GM18505 (cell line): Measurements from ENCODE around the gene SUGCT.
A peak's percentile ranks its signal among the peaks of the same experiment; 100 is the strongest.
"Not testable (repeated sequence)": the region's sequence is repeated elsewhere in the genome, so short reads cannot be mapped to it uniquely, and the experiment has no call there.

Experiments
- ATAC-seq: cut with Tn5 transposase; IDR thresholded peaks from one replicate; pipeline ENCODE4 v1.9.1; 2021; ENCODE audit not compliant: unreplicated experiment
- POLR2A ChIP-seq: IDR thresholded peaks from 4 replicates; pipeline ENCODE4 v1.6.1; 2011; ENCODE audit warnings: borderline replicate concordance; ENCODE audit not compliant: insufficient read depth, insufficient read length; ENCODE audit errors: extremely low read depth

Gene SUGCT

GRCh38 chr7:40202851-40203250 is 68.0 kb downstream of the SUGCT start:
- ATAC-seq: no peak
- TF ChIP-seq POLR2A: no peak

DNA sequence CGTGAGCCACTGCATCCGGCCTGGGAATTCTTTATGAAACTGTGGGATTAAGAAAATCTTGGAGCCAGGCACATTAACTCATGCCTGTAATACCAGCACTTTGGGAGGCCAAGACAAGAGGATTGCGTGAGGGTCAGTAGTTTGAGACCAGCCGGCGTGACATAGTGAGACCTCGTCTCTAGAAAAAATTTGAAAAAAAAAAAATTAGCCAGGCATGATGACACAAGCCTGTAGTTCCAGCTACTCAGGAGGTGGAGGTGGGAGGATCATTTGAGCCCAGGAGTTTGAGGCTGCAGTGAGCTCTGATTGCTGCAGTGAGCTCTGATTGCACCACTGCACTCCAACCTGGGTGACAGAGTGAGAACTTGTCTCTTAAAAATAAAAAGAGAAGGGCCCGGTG is 69.8 kb downstream of the SUGCT start:
- TF ChIP-seq POLR2A: no peak
- no peak for ATAC-seq

DNA sequence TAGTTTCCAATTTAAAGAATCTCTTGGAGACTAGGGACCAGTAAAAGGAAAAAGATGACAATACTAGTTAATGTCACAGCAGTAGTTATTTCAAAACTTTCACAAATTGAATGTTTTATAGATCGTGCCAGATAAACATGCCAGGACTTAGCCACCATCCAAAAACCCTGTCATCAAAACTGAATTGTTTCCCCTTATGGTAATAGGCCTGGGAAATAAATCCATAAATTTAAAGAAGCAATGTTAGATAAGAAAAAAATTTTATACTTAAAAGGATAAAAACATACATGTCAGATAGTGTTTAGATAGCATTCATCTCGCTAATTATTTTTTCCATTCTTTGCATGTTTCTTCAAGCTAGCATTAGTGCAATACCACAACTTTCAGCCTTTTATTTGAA is 71.2 kb downstream of the SUGCT start:
- TF ChIP-seq POLR2A: no peak

GRCh38 chr7:40211276-40212003 is 76.6 kb downstream of the SUGCT start:
- ATAC-seq: no peak
- no peak for TF ChIP-seq POLR2A

More for the DNA sequence above, 71.2 kb downstream of the SUGCT start:
- no peak for ATAC-seq

DNA sequence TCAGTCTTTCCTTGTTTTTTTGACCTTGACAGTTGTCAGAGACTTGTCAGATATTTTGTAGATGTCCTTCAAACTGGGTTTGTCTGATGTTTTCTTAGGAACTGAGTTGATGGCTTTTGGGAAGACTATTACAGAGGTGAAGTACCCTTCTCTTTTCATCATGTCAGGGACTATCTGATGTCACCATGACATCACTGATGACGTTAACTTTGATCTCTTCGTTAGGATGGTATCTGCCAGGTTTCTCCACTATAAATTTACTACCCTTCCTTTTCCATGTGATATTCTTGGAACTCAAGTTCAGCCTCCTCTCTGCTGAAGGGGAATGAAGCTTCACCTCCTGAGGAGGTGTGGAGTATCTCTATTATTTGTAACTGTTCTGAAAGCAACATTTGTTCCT is 78.5 kb downstream of the SUGCT start:
- ATAC-seq: no peak
- no peak for TF ChIP-seq POLR2A

GRCh38 chr7:40213856-40214255 is 79.1 kb downstream of the SUGCT start:
- no peak for TF ChIP-seq POLR2A
- no peak for ATAC-seq

DNA sequence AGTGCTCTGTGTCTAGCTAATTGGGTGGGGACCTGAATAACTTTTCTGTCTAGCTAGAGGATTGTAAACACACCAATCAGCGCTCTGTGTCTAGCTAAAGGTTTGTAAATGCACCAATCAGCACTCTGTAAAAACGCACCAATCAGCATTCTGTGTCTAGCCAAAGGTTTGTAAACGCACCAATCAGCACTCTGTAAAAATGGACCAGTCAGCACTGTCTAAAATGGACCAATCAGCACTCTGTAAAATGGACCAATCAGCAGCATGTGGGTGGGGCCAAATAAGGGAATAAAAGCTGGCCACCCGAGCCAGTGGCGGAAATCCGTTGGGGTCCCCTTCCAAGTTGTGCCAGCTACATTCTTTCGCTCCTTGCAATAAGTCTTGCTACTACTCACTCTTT is 83.8 kb downstream of the SUGCT start:
- ATAC-seq: not testable (repeated sequence)

GRCh38 chr7:40219917-40220316 is 85.1 kb downstream of the SUGCT start:
- no peak for TF ChIP-seq POLR2A
- no peak for ATAC-seq

GRCh38 chr7:40220421-40220911 is 85.7 kb downstream of the SUGCT start:
- no peak for TF ChIP-seq POLR2A
- ATAC-seq: no peak

GRCh38 chr7:40221836-40222235 is 87.0 kb downstream of the SUGCT start:
- no peak for ATAC-seq
- no peak for TF ChIP-seq POLR2A

- no peak for TF ChIP-seq POLR2A
- no peak for ATAC-seq
Observed at GRCh38 chr7:40223451-40224127, 88.8 kb downstream of the SUGCT start.

GRCh38 chr7:40230101-40230500 is 95.3 kb downstream of the SUGCT start:
- ATAC-seq: no peak
- TF ChIP-seq POLR2A: no peak

DNA sequence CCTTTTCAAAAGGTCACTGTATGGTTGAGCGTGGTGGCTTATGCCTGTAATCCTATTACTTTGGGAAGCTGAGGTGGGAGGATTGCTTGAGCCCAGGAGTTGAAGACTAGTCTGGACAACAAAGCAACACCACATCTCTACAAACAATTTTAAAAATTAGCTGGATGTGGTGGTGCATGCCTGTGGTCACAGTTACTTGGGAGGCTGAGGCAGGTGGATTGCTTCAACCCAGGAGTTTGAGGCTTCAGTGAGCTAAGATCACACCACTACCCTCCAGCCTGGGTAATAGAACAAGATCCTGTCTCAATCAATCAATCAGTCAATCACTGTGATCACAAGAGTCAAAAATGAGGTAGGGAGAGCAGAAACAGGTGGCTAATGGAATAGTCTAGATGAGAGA is 97.0 kb downstream of the SUGCT start:
- no peak for ATAC-seq
- no peak for TF ChIP-seq POLR2A

- no peak for TF ChIP-seq POLR2A
- ATAC-seq: no peak
Observed at GRCh38 chr7:40232242-40232893, 97.6 kb downstream of the SUGCT start.

DNA sequence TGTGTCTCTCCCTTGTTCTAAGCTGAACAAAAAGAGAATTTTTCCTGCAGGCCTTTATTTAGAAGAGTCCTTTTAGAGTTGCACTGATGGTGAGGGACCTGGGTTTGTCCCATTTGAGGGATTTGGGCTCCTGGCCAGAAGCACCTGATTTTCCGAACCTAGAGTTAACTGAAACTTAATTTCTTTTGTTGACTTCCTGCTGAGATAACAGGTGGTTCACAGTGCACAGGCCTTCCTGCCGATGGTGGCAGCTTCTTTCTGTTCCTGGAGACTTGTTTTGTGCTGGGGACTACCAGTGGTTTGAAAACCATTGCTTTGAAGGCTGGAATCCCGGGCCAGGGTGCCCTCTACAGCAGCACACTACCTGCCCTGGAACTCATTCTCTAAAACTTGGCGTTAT is 99.2 kb downstream of the SUGCT start:
- ATAC-seq: peak; percentile 52
- TF ChIP-seq POLR2A: no peak

- no peak for ATAC-seq
Observed at GRCh38 chr7:40234666-40235065, 99.9 kb downstream of the SUGCT start.

More at GRCh38 chr7:40234666-40235065, 99.9 kb downstream of the SUGCT start:
- no peak for TF ChIP-seq POLR2A
